ENCODE measurements around the gene RABGAP1.

The RABGAP1 gene

DNA sequence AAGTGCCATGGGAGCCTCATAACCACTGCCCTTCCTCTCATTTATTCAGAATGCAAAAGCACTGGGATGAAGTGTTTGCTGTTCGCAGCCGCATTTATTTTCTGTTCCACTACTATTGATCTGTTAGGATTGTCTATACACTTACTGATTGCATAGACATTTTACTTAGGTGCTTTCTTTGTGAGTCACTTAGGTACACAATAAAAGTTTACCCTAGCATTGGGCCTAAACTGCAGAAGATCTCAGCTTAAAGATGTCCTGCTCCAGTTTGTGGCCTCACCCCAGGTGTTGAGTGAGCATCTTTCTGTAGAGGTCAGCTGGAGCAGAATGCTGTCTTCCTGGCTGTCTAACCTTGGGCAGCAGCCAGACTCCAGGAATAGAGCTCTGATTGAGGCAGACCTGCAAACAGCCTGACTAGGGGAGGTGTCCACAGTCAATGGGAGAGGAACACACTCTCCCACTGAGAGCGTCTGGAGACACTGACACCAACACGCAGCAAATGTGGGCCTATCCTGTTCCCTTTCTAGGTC, 146.6 kb downstream of the RABGAP1 start:
- DNase-seq, result no peak

DNA sequence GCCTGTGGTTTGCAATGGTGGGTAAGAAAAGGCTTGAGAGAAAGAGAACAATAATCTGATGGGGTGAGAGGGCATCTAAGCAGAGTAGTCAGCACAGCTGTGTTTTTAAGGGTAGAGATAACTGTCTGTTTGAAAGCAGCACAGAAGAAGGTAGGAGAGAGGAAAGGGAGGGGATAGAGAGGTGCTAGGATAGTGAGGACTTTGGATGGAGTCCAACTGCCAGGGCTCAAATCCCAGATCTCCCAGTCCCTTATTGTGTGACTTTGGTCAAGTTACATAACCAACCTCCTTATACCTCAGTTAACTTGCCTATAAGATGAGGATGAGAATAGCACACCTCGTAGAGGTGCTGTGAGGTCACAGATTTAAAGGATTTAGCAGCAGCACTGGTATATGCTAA, 148.2 kb downstream of the RABGAP1 start:
- DNase-seq, result peak; percentile 28

DNA sequence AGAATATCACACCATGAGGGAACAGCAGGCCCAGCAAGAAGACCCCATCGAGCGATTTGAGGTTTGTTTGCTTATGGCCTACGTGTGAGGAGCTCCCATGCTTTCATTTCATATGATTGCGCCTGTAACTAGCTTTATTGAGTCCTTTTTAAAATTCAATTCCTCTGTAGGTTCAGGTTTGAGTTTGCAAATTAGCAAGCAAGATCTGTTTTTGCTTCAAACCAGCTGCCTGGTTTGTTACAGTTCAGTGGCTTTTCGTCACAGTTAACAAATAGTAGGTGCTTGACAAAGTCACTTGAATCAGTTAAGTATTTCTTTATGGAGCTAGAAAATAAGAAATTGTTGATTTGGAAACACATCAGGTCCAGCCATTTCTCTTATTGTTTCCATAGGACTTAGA, 149.0 kb downstream of the RABGAP1 start:
- DNase-seq, result no peak

DNA sequence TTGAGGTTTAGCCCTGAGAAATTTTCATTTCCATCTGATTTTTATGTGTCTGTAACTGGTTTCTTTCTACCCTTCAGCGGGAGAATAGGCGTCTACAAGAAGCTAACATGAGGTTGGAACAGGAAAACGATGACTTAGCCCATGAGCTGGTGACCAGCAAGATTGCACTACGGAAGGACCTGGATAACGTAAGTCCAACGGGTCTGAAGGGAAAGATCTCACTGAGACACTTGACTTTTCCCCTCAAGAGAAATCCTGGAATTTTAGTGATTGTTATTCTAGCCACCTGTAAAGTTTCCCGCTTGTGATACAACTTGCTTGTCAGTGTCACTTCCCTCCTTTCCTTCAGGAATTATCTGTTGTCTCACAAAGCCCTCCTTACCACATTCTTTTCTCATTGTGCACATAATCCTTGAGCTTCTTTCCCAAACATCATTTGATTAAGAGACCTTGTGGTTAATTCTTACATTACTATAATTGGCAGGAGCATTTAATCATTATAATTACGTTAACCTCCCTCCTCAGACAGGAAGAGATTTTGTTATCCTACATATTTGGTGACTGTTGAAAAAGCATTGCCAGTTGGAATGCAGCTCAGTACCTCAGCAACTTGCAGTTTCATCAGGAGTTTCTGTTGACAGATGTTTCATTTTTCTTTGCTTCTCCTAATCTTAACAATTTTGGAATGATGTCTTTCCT, 149.5 kb downstream of the RABGAP1 start:
- no peak for DNase-seq

DNA sequence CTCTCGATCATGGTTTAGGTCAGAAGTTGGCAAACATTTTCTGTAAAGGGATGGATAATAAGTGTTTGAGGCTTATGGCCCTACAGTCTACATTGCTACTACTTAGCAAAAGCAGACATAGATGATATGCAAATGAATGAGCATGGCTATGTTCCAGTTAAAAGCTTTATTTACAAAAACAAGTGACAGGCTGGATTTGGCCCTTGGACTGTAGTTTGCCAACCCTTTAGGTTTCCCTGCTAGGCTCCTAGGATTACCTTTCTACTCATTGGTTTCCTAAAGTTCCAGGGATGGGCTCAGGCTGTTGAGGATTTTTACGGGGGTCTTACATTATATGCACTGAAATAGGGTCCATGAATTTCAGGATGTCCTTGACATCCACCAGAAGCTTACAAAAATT, 150.1 kb downstream of the RABGAP1 start:
- no peak for DNase-seq

DNA sequence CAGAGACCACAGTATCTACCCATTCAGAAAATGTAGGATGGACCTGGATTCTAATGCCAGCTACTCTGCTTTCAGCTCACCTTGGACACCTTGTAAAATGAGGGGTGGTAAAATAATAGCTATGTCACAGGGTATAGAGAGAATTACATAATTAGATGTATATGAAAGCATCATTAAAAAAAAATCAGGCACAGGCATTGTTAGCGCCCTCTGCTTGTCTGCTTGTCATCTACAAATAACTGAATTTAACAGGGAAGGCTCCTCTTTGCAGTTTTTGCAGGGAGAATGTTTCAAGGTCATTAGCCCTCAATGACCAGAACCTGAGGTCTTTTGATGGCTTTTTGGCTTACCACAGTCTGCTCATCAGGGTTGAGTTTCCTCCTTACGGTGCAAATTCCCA, 150.6 kb downstream of the RABGAP1 start:
- peak; percentile 29 for DNase-seq

DNA sequence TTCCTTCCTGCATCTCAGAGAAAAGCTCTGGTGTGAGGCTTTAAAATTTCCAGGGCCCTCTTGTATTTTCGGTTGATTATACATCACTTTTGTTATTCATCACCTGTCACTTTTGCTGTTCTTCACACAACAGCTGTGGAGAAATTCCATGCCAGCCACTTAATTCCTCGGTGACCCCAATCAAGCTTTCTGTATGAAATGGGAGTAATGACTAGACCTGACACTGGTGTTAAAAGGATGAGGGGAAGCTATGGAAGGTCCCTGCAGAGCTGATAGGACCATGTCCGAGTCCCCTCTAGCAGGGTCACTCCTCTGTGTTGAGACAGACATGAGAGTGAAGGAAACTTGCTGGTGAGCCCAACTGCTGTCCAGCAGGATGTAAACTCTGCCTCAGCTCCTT, 152.3 kb downstream of the RABGAP1 start:
- no peak for DNase-seq

DNA sequence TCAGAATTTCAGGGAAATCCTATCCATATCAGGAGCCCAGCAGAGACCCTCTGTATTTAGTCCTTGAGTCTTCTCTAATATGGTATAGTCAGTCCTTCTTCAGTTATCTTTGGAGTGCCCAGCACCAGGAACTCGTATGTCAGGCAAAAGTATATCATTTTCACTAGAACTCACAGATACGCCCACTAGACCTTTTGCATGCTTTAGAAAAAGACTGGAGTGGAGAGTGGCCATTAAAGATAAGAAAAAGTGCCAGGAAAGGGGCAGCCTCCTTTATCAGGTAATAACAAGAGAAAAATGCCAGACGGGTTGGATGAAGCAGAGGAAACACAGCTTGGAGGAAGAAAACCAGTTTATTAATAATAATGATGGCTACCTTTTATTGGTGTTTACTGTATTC, 156.2 kb downstream of the RABGAP1 start:
- peak; percentile 64 for DNase-seq

DNA sequence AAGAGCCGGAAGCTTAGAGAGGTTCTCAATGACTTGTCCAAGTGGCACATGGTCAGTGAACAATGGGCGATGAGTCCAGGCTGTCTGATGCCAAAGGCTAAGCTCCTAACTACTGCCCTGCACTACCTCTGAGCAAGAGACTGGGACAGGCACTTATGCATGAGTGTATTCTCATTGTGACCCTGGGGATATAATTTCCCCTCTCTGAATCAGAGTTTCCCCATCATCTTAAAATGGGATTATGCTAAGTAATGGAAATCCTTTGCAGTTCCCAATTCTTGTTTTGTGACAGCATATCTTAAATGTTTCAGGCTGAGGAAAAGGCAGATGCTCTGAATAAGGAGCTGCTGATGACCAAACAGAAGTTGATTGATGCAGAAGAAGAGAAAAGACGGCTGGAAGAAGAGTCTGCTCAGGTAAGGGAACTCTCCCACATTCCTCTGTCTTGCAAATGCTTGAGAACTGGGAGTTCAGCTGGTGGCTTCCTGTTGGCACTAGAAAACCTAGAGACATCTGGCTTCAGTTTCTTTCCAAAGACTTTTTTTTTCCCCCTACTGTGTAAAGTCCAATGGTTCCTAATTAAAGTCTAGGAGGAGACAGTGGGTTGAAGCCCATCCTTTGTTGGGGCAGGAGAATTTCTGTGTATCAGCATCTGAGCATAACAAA, 156.7 kb downstream of the RABGAP1 start:
- DNase-seq, result no peak

DNA sequence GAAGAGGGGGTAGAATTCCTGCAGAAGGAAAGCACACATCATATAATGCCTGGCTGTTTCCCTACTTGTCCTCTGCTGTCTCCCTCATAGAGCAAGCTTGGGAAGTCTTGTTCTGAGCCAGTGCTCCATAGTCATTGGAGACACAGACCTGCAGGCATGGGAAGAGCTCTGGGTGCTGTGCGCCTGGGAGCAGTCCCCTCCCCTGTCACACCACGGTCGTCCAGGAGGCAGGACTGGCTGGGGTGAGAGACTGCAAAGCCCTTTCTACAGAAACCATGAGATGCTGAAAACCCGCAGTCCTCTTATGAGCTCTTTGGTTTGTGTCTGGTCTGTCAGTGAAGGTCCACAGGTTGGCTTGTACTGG, 157.3 kb downstream of the RABGAP1 start:
- no peak for DNase-seq

DNA sequence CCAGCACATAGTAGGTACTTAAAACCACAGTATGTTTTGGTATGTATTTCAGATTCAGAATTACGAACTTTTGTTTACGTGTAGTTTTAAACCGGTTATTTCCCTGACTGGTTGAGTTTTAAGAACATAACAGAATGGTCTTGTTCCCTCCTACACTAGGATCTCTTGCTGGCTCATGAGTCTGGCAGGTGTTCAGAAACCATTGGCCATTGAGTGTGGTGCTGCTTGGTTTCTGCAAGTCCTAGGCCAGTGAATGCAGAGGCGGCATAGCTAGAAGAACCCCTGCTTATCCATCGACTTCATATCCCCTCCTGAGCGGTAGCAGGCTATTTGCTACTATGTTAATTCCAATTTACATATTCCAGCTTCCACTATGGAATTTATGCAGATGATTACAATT, 158.2 kb downstream of the RABGAP1 start:
- no peak for DNase-seq

DNA sequence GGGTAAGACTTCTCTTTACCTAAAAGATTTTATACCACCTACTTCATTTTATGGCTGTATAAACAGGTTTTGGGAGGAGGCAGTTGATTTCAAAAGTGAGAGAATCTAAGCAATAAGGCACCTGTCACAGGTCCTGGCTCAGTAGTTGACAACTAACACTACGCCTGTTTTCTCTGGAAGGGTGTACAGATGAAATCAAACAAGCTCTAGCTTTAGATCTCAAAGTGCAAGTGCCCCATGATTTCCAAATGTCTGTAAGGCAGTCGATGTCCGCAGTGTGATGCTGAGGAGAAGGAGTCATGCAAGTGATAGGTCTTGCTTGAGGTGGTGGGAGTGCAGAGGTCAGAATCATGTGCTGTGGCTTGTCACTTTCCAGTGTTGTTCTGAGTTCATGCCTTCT, 158.7 kb downstream of the RABGAP1 start:
- DNase-seq, result no peak

DNA sequence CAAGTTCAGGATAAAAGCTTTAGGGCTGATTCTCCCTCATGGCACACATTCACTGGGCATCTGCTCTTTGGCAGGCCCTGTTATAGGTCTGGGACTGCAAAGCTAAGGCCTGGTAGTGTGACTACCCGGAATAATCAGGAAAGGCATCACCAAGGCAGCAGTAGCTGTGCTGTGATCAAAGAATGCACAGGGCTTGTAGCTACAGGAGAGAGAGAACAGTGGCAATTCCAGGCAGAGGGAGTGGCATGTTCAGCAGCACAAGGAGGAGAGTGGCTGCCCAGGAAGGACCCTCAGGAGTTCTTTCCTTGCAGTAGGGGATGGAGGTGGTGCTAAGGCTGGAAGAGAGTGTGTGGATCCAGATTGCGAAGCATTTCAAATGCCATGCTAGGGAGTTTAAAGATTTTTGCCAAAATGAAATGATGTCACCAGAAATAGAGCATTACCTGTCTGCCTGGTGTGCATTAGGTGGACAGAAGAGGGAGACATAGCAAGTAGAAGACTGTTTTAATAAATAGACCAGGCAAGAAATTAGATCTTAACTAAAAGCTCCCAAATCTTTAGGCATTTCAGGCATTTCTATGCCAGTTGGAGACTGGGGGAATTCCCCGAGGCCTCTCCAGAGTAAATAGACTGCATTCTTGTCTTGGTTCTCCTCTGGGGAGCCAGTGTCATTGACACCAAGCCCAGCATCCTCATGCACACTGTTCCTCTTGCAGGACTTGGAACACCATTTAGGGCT, 161.7 kb downstream of the RABGAP1 start:
- peak; percentile 13 for DNase-seq

DNA sequence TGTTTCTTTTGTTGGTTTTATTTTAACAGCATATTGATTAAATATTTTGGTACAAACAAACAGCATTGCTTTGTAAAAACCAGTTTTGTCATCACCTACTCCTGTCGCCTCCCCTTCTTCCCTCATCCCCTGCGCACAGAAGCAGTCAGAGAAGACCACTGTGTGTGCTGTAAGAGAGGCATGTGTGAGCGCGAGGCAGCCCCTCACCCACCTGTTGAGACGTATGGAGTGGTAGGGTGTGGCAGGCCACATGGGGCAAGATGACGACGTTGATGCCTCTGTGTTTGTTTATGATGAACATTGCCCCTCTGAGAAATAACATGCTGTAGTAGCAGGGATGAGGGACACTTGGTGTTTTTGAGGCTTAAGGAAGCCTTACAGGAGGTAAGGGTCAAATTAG, 164.0 kb downstream of the RABGAP1 start:
- no peak for DNase-seq

DNA sequence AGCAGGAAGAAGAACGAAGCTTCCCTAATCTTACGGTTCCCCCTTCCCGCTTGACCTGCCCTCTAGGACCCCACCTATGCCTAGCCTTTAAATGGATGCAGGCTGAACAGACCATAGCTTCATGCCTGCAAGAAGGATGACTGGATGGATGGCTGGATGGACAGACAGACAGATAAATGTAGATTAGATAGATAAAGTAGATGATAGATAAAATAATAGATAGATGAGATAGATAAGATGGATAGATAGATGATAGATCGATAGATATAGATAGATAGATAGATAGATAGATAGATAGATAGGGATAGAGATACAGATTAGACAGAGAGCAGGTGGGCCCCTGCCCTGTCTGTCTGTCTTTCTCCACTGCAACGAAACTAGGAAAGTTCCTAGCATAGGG, 164.7 kb downstream of the RABGAP1 start:
- no peak for DNase-seq

DNA sequence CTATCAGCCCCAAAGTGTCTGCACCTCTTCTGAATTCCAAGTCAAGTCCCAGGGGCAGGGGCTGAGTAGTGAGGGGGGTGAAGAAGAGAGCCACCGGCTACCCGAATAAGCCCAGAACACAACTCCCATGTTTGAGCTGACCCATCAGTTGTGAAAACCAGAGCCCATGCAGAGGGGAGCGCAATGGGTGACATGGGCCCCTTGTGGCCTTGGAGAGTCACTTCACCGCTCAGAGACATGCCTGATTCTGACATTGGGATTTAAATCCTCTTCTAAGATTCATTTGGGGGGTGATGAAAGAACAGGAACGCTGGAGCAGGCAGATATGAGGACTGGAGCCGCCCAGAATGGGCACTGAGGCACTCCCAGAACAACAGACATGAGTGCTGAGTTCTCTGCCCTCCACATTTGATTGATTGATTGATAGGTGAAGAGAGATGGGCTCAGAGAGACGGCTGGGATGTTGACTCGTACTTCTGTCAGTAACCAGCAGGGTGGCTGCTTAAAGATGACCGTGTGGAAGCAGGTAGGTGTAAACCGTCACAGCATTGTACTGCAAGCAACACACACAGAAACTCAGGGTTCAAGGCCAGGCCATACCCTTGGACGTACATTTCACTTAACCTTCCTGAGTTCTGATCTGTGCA, 166.9 kb downstream of the RABGAP1 start:
- DNase-seq, result peak; percentile 11

DNA sequence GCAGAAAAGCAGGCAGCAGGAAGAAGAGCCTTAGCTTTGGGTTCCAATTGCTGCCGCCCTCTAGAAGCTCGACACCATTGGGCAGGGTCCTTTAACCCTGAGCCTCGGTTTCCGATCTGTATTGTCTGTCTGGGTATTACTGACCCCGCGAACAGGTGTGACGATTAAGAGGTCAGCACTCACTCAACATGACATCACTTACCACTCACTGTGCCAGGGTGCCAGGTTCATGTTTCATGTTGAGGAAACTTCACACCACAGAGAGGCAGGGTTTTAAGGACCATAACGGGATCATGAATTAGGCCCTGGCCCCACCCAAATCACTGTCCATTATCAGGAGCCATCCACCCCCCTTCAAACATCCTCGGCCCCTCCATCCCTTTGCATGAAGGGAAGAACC, 168.2 kb downstream of the RABGAP1 start:
- DNase-seq, result no peak

DNA sequence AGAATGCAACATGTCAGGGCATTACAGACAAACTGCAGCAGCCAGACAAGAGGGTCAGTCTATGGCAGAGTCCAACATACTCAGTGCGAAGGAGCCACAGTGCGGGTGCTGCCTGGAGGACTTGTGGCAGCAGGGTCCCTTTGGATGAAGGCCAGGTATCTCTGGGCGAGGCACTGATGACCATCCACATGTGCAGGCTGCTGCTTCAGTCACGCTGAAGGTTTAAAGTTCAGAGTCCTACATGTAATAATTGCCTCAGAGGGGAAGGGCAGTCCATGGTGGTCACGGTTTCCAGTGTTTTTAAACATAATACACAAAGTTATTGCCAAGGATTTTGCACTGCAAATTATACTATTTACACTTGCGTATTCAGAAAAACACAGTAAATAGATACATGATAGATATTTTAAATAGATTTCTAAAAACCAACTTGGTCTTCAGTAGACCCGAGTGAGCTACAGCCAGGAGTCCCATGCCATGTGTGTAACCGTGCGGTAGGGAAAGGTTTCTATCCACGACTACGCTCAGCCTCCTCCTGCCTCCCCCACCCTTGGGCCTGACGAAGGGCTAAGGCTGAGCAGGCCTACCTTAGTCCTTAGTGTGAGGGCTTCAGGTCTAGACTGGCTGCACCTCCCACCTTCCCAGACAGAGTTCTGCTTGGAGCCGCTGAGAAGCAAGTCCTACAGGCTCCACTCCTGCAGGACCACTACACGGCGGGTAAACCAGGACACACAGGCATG, 168.9 kb downstream of the RABGAP1 start:
- no peak for DNase-seq

DNA sequence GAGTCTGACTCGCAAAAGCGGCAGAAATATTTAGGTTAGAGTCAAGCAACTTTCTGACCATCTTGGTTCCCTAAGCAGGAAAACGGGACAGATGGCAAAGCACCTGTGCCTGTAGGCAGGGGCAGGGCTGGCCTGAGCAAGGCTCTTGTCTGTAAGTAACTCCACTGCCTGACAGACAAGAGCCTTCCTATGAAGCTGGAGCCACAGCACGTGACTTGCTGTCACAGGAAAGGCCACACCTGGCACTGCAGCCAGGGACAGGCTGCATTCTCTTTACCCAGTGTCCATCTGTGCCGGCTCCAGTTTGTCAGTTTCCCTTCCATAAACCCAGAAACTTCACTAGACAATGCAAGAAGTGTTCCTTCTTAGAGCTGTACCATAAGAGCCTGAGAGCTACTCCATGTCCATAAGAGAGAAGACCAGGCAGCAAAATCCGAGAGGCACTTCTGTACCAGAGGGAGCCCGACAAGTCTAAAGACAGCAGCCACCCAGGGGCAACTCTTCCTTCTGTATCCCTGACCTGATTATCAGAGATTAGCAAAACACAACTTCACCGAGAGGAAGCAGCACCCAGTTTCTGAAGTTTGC, 170.7 kb downstream of the RABGAP1 start:
- DNase-seq, result no peak

DNA sequence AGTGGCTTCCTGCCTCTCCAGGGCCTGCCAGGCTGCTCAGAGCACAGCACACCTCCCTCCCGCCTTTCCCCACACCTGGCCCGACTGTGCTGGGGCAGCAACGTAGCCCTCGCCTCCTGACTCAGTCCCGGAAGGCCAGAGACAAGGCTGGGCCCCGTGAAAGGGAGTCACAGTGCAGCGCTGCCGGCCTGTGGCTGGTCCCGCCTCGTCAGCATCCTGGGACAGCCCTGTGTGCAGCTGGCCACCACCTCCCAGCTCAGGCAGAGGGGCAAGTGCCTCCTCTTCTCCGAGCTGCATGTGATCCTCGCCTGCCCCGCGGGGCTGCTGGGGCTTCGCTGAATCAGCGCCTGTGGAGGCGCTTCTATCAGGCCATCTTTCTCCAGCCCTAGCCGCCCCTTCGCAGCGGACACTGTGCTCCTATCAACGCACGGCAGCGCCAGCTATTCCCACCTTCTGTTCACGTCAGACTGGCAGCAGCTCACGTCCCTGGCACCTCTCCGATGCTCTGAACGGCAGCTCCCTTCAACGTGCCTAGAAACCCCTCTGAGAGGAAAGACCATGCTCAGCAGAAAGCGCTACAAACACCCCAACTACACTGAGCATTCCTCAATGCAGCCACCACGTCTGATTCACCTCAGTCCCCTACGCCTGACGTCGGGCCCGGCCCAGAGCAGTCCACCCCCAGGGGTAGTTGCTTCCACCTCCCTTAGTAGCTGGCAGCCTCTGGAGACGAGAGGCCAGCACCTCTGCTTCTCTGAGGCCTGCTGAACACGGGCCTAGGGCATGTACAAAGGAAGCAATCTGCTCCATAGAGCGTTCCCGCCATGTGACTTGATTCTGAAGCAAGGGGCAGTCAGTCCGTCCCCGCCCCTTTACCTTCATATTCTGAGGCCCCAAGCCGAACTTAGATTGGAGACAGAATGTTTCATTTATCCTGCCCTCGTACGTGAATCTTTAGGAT, 171.5 kb downstream of the RABGAP1 start:
- peak; percentile 38 for DNase-seq

DNA sequence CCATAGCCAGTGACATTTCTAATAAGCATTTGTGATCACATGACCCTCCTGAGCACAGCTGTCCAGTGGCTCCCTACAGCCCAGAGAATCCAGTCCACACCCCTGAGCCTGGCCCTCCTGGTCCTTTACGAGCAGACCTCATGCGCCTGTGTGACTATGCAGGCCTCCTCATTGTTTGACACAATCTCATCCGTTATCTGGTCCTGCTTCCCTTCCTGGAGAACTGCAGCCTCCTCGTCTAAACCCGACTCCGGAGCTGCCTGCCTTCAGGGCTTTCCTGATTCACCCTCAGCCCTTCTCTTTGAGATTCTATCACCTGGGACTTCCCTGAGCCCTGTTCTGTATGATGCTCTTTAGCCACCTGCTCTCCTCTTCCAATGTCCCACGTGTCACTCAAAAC, 172.4 kb downstream of the RABGAP1 start:
- no peak for DNase-seq
